Posterior cingulate gyrus (tissue), 11 donors: ENCODE results near the gene SLC6A9.

Experiments used
- DNase-seq, 10 donors: peaks; one replicate each; pipeline versions ENCODE4 v3.0.0 to v3.0.0-alpha.2; 2020 to 2021; ENCODE audit warnings: mixed read lengths in 3 of 10
- intact Hi-C: fragments of 100-400 bp; cut with DNase I; formaldehyde crosslinking; loops from one replicate; pipeline ENCODE4 v1.15.1; 2023

The SLC6A9 gene

GRCh38 chr1:43990271-43991199 lies 40.7 kb downstream of the SLC6A9 start:
- intact Hi-C loops, result no loop called here
- DNase-seq, result no peak

- DNase-seq, result peak in 1 of 10 donors; percentile 1
- intact Hi-C loops, result no loop called here
Measured at GRCh38 chr1:43987159-43987902, 43.9 kb downstream of the SLC6A9 start.

GRCh38 chr1:43986712-43987111 lies 44.5 kb downstream of the SLC6A9 start:
- intact Hi-C loops, result no loop called here
- DNase-seq, result no peak

GRCh38 chr1:43985984-43986595 lies 45.2 kb downstream of the SLC6A9 start:
- intact Hi-C loops, result no loop called here
- DNase-seq, result no peak

DNA sequence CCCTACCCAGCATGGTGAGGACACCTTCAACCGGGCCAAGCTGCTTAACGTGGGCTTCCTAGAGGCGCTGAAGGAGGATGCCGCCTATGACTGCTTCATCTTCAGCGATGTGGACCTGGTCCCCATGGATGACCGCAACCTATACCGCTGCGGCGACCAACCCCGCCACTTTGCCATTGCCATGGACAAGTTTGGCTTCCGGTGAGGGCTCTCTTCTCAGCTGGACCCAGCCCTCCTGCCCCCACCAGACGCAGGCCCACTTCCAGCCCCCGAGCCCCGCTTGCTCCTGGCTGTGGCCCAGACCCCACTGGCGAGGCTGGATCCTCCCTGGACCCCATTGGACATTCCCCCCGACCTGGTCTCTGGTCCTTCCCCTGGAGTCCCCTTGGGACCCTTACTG lies 46.4 kb downstream of the SLC6A9 start:
- DNase-seq, result peak in 1 of 10 donors; percentile 34
- intact Hi-C loops, result no loop called here

DNA sequence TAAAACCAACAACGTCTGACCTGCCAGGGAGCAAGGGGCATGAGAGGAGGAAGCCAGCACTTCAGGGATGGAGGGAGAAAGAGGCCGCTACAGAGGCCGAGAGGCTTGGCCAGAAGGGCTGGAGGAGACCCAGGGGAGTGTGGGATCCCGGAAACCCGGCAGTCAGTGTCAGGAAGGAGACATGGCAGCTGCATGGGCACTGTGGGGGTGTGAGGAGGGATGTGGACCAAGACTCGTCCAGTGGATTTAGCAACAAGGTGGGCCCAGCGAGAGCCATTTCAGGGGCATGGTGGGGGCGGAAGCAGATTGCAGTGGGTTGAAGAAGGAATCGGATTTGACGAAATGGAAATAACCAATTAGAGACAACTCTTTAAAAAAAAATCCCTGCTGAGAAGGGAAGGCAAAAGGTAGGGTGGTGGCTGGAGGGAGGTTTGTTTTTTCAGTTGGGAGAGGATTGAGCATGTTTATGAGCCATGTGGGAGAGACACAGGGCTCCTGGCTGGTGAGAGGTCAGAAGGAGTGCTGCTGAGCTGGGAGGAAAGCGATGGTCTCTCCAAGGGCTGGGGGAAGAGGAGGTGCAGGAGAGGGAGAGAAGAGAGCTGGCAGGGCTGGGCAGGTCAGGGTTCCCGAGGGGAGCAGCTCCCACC lies 47.9 kb downstream of the SLC6A9 start:
- DNase-seq, result peak in 2 of 10 donors; percentile 82

DNA sequence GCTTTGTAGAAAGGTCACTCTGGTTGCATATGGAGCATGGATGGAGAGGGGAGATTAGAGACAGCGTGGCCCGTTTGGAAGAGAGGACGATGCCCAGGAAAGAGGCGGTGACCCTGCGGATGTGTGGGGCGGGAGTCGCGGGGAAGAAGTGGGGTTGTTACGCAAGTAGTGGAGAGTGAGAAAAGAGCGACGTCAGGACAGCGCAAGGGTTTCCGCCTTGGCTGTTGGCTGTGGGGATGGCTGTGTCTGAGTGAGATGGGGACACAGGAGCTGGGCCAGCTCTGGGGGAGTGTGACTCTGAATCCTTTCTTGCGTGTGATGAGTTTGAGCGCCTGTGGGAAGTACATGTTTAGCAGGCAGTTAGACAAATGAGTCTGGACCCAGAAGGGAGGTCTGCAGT lies 48.5 kb downstream of the SLC6A9 start:
- DNase-seq, result peak in 7 of 10 donors; percentile 42 to 91 (median 71)
- intact Hi-C loops, result no loop called here

More for the DNA sequence above, 47.9 kb downstream of the SLC6A9 start:
- intact Hi-C loops, result no loop called here

DNA sequence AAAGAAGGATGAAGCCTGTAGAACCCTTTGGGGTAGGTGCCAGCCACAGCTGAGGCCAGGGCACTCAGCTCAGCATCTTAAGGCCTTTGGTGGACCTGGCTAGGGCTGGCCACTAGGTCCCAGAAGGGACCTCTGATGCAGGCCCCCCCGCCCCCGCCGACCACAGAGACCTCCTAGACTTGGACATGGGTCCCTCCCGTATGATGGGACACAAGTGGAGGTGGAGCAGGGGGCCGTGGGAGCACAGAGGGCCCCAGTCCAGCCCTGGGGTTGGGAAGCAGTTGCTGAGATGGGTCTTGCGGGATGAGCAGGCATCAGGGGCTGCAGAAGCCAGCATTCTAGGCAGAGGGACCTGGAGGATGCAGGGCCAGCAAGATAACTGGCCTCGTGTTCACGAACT lies 49.0 kb downstream of the SLC6A9 start:
- peak in 2 of 10 donors; percentile 57 to 64 for DNase-seq
- intact Hi-C loops, result no loop called here

GRCh38 chr1:43981636-43982035 lies 49.6 kb downstream of the SLC6A9 start:
- intact Hi-C loops, result no loop called here
- peak in 2 of 10 donors; percentile 47 to 52 for DNase-seq

DNA sequence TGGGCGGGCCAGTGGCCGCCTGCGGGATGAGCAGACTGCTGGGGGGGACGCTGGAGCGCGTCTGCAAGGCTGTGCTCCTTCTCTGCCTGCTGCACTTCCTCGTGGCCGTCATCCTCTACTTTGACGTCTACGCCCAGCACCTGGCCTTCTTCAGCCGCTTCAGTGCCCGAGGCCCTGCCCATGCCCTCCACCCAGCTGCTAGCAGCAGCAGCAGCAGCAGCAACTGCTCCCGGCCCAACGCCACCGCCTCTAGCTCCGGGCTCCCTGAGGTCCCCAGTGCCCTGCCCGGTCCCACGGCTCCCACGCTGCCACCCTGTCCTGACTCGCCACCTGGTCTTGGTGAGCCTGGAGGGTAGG lies 50.1 kb downstream of the SLC6A9 start:
- peak in 2 of 10 donors; percentile 66 to 83 for DNase-seq
- intact Hi-C loops, result no loop called here

GRCh38 chr1:43980255-43981134 lies 50.8 kb downstream of the SLC6A9 start:
- DNase-seq, result peak in 1 of 10 donors; percentile 68
- intact Hi-C loops, result no loop called here

DNA sequence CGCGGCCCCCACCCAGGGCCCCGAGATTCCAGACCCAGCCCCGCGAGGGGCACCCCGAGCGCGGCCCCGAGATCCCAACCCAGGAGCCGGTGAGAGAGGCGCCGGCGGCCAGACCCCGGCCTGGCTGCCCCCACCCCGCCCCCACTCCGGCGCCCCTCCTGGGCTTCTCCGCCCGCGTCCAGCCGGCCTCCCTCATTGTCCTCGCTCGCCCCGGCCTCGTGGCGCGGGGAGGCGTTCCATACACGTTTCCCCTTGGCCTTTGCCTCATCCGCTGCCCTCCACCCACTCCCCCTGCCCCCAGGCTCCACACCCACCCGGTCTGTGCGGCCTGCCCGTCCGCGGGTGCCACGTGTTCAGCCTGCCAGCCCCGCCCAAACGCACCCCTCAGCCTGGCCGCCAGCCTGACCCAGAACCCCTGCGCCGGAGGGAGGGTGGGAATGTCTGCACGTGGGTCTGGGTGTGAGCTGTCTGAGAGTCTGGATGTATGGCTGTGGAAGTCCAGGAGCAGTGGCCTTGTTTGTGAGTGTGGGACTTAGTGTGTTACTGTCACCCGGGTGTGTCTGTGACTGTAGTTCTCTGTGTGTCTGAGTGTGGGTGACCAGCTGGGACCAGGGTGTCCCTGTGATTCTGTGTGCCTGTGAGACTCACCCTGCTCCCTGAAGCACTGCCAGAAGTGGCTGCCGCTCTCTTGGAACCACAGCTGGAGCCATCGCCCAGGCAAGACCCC lies 51.6 kb downstream of the SLC6A9 start:
- intact Hi-C loops, result no loop called here
- DNase-seq, result peak in 5 of 10 donors; percentile 35 to 89 (median 84)

- DNase-seq, result no peak
- intact Hi-C loops, result no loop called here
Measured at GRCh38 chr1:43979261-43979527, 52.1 kb downstream of the SLC6A9 start.

DNA sequence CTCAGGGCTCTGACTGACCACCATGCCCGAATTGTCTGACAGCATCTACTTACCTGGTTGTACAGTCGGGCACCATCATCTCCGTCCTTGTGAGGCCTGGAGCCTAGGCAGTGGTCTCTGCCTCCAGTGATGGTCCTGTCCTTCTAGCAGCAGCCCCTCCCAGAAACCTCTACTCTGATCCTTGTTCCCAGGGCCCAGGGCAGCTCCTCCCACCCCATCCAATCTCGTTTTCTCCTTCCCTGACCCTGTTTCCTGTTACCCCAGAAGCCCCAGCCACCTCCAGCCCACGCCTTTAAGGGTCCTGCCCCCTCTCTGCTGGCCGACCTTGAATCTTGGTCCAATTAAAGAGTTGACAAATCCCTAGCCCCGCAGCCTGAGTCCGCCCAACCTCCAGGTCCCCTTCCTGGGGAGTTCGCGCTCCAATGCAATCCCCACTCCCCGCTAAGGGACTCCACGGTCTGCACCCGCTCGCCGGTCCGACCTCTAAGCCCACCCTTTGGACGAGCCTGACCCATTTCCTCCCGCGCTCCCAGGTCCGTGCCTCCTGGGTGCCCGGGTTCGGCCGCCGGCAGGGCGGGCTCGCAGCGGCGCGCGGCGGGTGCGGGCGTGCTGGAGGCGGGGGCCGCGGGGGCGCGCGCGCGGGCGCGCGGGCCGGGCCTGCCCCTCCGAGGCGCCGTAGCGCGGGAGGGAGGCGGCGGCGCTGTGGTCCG lies 52.6 kb downstream of the SLC6A9 start, which contains the start of gene B4GALT2:
Gene B4GALT2, plus strand, starts transcription at position 660 of the 710 bp plus-strand sequence. CDS start 1,951 bp downstream, outside the sequence.
- DNase-seq, result peak in 8 of 10 donors; percentile 45 to 93 (median 66)
- intact Hi-C loops, result no loop called here

GRCh38 chr1:43978264-43978550 lies 53.1 kb downstream of the SLC6A9 start:
- peak in 2 of 10 donors; percentile 45 to 62 for DNase-seq
- intact Hi-C loops, result no loop called here

- intact Hi-C loops, result no loop called here
- DNase-seq, result peak in 2 of 10 donors; percentile 38 to 40
Measured at GRCh38 chr1:43977376-43978263, 53.6 kb downstream of the SLC6A9 start.

DNA sequence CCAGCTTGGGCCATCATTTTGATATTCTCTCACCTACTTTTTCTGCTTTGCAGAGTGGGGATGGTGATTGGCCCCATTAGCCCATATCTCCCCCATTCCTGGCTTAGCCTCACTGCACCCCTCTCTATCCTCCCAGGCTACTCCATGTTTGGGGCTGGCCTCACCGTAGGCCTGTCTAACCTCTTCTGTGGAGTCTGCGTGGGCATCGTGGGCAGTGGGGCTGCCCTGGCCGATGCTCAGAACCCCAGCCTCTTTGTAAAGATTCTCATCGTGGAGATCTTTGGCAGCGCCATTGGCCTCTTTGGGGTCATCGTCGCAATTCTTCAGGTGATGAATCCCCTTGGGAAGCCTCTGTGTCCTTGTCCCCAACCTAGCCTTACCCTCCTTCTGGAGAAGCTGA lies 54.4 kb downstream of the SLC6A9 start:
- DNase-seq, result peak in 1 of 10 donors; percentile 48
- intact Hi-C loops, result no loop called here
